PC-9 (cell line): ENCODE data around the gene ZDHHC20.

Source experiments
- CTCF ChIP-seq: fragments of 200-600 bp; sonication (generic); conservative IDR thresholded peaks from 2 replicates; pipeline ENCODE4 v1.6.1; 2017; ENCODE audit warnings: mixed run types, antibody characterized with exemption, mild to moderate bottlenecking, moderate library complexity
- EZH2 ChIP-seq: fragments of 200-600 bp; sonication (generic); IDR thresholded peaks from 2 replicates; pipeline ENCODE4 v1.8.0; 2017; ENCODE audit warnings: antibody characterized with exemption, low read depth

- TF ChIP-seq CTCF (no peak), EZH2 (no peak)
Measured at GRCh38 chr13:21470785-21471184, 11.7 kb upstream of the ZDHHC20 start.
